ENCODE results near the gene TAF11. TPM values are rescaled to one million over a fixed set of nuclear protein-coding genes. Genes with fewer than 3 reads are reported as not detected.
"Not testable (repeated sequence)": the region's sequence is repeated elsewhere in the genome, so short reads cannot be mapped to it uniquely, and the experiment has no call there.

The TAF11 gene
- total RNA-seq, 1 donor from 2014 or later: 27.1 TPM

DNA sequence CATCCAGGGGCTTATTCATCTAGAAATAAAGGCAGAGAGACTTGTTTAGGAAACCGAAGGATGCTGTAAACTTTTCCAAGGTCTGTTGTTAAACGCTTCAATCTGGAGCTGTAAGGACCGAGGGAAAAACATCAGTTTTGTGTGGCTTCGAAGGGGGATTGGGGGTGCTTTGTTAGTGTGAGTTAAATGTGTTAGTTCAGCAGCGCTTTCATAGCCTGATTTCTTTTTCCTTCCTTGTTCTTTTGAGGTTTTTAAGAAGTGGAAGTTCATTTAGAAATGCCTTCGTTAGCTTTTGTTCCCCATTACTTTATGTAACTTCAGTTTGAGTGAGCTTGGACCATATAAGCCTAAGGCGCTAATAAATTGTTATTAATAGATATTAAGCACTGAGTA is 2.7 kb upstream of the TAF11 start:
- H3K4me1 ChIP-seq (ENCODE audit: control insufficient read depth in 3 of 3, insufficient read depth in 3 of 3, low read length in 3 of 3): peaks cover 7 to 28% (median 13%) of the 10 kb centered on the region in 3 donors
- no peak overlapping the region for H3K27ac ChIP-seq (ENCODE audit: low read depth, low read length)
- no peaks in the 10 kb centered on the region for H3K9me3 ChIP-seq (ENCODE audit: control insufficient read depth in 3 of 3, low read length in 3 of 3)
- H3K9ac ChIP-seq (ENCODE audit: low read depth in 1 of 3, low read length in 3 of 3): peak overlapping the region; percentile 59 to 81 (median 69)
- H3K4me3 ChIP-seq (ENCODE audit: low read length in 3 of 3): peak overlapping the region; percentile 75 to 97 (median 90)
- no peaks in the 10 kb centered on the region for H3K27me3 ChIP-seq (ENCODE audit: control insufficient read depth in 3 of 3, insufficient read depth in 3 of 3, low read length in 3 of 3)
- H3K36me3 ChIP-seq (ENCODE audit: control insufficient read depth in 3 of 3, insufficient read depth in 3 of 3, low read length in 3 of 3): peaks cover 0 to 3% (median 0%) of the 10 kb centered on the region in 3 donors

DNA sequence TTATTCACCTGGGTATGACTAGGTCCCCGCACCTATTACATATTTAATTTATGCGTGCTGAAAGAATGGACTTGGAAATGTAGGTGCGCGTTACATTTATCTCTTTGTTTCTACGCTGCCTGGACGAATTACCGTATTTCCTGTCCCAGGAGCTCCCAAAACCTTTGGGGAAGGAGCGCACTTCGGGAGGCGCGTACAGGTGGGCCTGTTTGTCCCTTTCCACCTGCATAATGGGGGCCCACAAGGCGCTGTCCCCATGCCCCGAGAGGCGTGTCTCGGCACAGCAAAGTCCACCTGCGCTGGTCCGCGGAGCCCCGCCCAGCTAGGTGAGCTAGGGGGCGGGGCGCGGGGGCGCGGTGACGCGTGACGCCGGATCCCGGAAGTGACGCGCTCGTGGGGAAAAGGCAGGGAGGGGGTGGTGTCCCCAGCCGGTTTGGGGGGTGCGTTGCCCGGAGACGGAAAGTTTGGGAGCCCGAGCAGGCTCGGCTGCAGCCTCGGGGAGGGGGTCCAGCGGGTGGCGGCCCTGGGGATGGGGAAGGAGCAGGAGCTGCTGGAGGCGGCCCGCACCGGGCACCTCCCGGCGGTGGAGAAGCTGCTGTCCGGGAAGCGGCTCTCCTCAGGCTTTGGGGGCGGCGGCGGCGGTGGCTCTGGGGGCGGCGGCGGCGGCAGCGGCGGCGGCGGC is 1.2 kb upstream of the TAF11 start, which contains the start of gene ANKS1A:
ANKS1A (plus strand) TSS at position 382 of the 682 bp plus-strand sequence; CDS start at position 530, 148 bp downstream.
- no peaks in the 10 kb centered on the region for H3K27me3 ChIP-seq (ENCODE audit: control insufficient read depth in 3 of 3, insufficient read depth in 3 of 3, low read length in 3 of 3)
- peak within 1 kb of the TSS; percentile 90 to 100 (median 97) for H3K4me3 ChIP-seq (ENCODE audit: low read length in 3 of 3)
- no peaks in the 10 kb centered on the region for H3K9me3 ChIP-seq (ENCODE audit: control insufficient read depth in 3 of 3, low read length in 3 of 3)
- H3K36me3 ChIP-seq (ENCODE audit: control insufficient read depth in 3 of 3, insufficient read depth in 3 of 3, low read length in 3 of 3): peaks cover 0 to 8% (median 3%) of the 10 kb centered on the region in 3 donors
- peaks cover 7 to 28% (median 13%) of the 10 kb centered on the region in 3 donors for H3K4me1 ChIP-seq (ENCODE audit: control insufficient read depth in 3 of 3, insufficient read depth in 3 of 3, low read length in 3 of 3)
- peak within 1 kb of the TSS; percentile 92 for H3K27ac ChIP-seq (ENCODE audit: low read depth, low read length)
- H3K9ac ChIP-seq (ENCODE audit: low read depth in 1 of 3, low read length in 3 of 3): peak within 1 kb of the TSS; percentile 90 to 99 (median 96)

DNA sequence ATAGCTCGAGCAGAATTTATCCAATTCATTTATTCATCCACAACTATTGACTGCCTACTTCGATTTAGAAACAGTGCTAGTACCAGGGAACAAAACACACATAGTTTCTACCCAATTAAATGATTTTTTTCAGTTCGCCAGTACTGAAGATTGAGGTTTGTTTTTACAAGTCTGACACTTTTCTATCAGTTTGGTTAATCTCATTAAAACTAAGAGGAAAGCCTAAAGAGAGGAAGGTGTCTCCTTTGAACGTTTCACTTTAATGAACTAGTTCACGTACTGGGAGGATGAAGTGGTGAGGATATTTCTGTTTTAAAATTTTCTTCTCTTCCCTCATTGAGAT is 643 bp upstream of the TAF11 start:
- Histone ChIP-seq H3K36me3 (ENCODE audit: control insufficient read depth in 3 of 3, insufficient read depth in 3 of 3, low read length in 3 of 3) (peaks cover 0 to 8% (median 3%) of the 10 kb centered on the region in 3 donors), H3K9ac (ENCODE audit: low read depth in 1 of 3, low read length in 3 of 3) (peak overlapping the region; percentile 90 to 99 (median 96)), H3K4me3 (ENCODE audit: low read length in 3 of 3) (peak overlapping the region; percentile 90 to 100 (median 97)), H3K9me3 (ENCODE audit: control insufficient read depth in 3 of 3, low read length in 3 of 3) (no peaks in the 10 kb centered on the region), H3K4me1 (ENCODE audit: control insufficient read depth in 3 of 3, insufficient read depth in 3 of 3, low read length in 3 of 3) (peaks cover 7 to 28% (median 13%) of the 10 kb centered on the region in 3 donors), H3K27me3 (ENCODE audit: control insufficient read depth in 3 of 3, insufficient read depth in 3 of 3, low read length in 3 of 3) (no peaks in the 10 kb centered on the region), H3K27ac (ENCODE audit: low read depth, low read length) (peak overlapping the region; percentile 92)

DNA sequence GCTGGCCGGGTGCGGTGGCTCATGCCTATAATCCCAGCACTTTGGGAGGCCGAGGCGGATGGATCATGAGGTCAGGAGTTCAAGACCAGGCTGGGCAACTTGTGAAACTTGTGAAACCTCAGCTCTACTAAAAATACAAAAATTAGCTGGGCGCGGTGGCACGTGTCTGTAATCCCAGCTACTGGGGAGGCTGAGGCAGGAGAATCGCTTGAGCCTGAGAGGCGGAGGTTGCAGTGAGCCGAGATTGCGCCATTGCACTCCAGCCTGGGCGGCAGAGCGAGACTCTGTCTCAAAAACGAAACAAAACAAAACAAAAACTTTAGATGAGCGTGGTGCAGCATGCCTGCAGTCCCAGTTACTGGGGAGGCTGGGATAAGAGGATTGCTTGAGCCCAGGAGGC is 2.0 kb downstream of the TAF11 start:
- not testable (repeated sequence) for H3K36me3 ChIP-seq (ENCODE audit: control insufficient read depth in 3 of 3, insufficient read depth in 3 of 3, low read length in 3 of 3); H3K9me3 ChIP-seq (ENCODE audit: control insufficient read depth in 3 of 3, low read length in 3 of 3); H3K4me3 ChIP-seq (ENCODE audit: low read length in 3 of 3); H3K27me3 ChIP-seq (ENCODE audit: control insufficient read depth in 3 of 3, insufficient read depth in 3 of 3, low read length in 3 of 3); H3K9ac ChIP-seq (ENCODE audit: low read depth in 1 of 3, low read length in 3 of 3); H3K27ac ChIP-seq (ENCODE audit: low read depth, low read length)
- H3K4me1 ChIP-seq (ENCODE audit: control insufficient read depth in 3 of 3, insufficient read depth in 3 of 3, low read length in 3 of 3): peaks cover 7 to 25% (median 11%) of the 10 kb centered on the region in 3 donors

DNA sequence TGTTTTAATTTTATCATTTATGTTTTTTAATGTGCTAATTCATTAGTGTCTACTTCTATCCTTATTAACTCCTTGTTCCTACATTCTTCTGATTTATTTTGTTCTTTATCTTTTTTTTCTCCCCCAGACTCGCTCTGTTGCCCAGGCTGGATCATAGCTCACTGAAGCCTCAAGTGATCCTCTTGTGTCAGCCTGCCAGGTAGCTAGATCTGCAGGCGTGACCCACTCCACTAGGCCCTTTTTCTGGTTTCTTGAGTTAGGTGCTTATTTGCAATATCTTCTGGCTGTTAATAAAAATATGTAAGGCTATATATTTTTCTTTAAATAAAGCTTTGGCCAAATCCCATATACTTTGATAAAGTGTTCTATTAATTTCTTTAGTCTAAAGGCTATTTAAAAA is 2.8 kb downstream of the TAF11 start:
- Histone ChIP-seq H3K9ac (ENCODE audit: low read depth in 1 of 3, low read length in 3 of 3) (no peak overlapping the region), H3K4me1 (ENCODE audit: control insufficient read depth in 3 of 3, insufficient read depth in 3 of 3, low read length in 3 of 3) (peaks cover 0 to 20% (median 7%) of the 10 kb centered on the region in 3 donors), H3K27ac (ENCODE audit: low read depth, low read length) (no peak overlapping the region), H3K9me3 (ENCODE audit: control insufficient read depth in 3 of 3, low read length in 3 of 3) (no peaks in the 10 kb centered on the region), H3K27me3 (ENCODE audit: control insufficient read depth in 3 of 3, insufficient read depth in 3 of 3, low read length in 3 of 3) (no peaks in the 10 kb centered on the region), H3K36me3 (ENCODE audit: control insufficient read depth in 3 of 3, insufficient read depth in 3 of 3, low read length in 3 of 3) (peaks cover 0 to 12% (median 6%) of the 10 kb centered on the region in 3 donors), H3K4me3 (ENCODE audit: low read length in 3 of 3) (no peak overlapping the region)

DNA sequence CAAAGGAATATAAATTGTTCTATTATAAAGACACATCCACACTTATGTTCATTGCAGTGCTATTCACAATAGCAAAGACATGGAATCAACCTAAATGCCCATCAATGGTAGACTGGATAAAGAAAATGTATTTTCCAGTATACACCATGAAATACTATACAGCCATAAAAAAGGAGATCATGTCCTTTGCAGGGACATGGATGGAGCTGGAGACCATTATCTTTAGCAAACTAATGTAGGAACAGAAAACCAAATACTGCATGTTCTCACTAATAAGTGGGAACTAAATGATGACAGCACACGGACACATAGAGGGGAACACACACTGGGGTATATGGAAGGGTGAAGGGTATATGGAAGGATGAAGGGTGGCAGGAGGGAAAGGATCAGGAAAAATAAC is 3.8 kb downstream of the TAF11 start:
- not testable (repeated sequence) for H3K9me3 ChIP-seq (ENCODE audit: control insufficient read depth in 3 of 3, low read length in 3 of 3); H3K27me3 ChIP-seq (ENCODE audit: control insufficient read depth in 3 of 3, insufficient read depth in 3 of 3, low read length in 3 of 3); H3K4me3 ChIP-seq (ENCODE audit: low read length in 3 of 3); H3K9ac ChIP-seq (ENCODE audit: low read depth in 1 of 3, low read length in 3 of 3); H3K27ac ChIP-seq (ENCODE audit: low read depth, low read length)
- Histone ChIP-seq H3K36me3 (ENCODE audit: control insufficient read depth in 3 of 3, insufficient read depth in 3 of 3, low read length in 3 of 3) (peaks cover 0 to 19% (median 13%) of the 10 kb centered on the region in 3 donors), H3K4me1 (ENCODE audit: control insufficient read depth in 3 of 3, insufficient read depth in 3 of 3, low read length in 3 of 3) (peaks cover 0 to 20% (median 7%) of the 10 kb centered on the region in 3 donors)

DNA sequence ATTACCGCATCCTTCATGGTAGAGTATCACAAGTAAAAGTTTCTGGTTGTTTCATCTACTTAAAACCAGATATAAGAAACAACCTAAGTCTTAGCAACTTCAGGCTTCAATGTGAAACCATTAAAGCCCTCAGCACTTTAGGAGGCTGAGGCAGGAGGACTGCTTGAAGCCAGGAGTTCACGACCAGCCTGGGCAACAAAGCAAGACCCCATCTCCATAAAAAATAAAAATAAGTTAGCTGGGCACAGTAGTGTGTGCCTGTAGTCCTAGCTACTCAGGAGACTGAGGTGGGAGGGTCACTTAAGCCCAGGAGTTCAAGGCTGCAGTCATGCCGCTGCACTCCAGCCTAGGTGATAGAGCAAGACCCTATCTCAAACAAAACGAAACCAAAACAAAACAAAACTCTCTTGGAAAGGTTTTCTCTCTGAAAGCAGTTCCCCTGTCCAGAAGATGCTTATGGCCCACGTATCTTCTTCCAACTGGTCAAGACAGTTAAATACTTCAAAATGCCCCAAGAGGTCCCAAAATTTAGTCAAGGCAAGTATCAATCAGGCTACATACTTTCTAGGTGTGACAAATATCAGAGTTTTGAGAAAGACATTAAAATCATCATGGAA is 9.9 kb downstream of the TAF11 start:
- H3K27ac ChIP-seq (ENCODE audit: low read depth, low read length): no peak overlapping the region
- no peaks in the 10 kb centered on the region for H3K4me1 ChIP-seq (ENCODE audit: control insufficient read depth in 3 of 3, insufficient read depth in 3 of 3, low read length in 3 of 3)
- no peak overlapping the region for H3K4me3 ChIP-seq (ENCODE audit: low read length in 3 of 3)
- peaks cover 9 to 48% (median 40%) of the 10 kb centered on the region in 3 donors for H3K36me3 ChIP-seq (ENCODE audit: control insufficient read depth in 3 of 3, insufficient read depth in 3 of 3, low read length in 3 of 3)
- H3K9me3 ChIP-seq (ENCODE audit: control insufficient read depth in 3 of 3, low read length in 3 of 3): no peaks in the 10 kb centered on the region
- no peak overlapping the region for H3K9ac ChIP-seq (ENCODE audit: low read depth in 1 of 3, low read length in 3 of 3)
- H3K27me3 ChIP-seq (ENCODE audit: control insufficient read depth in 3 of 3, insufficient read depth in 3 of 3, low read length in 3 of 3): no peaks in the 10 kb centered on the region

DNA sequence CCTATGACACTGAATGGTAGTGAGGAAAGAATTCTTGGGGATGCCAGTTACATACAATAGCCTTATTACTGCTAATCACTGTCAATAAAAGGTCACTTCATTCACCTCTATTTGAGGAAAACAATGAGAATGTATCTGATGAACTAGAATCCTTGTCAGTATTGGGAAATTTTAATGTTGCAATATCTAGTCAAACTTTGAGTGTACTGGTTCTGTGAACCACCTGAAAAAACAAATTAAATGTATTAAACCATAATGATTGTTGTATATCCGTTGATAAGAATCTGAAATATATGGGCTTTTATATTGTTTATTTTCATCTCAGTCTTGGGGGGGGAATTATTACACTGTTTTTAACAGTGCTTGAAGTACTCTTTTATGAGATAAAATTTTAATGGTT is 10.6 kb downstream of the TAF11 start:
- Histone ChIP-seq H3K9me3 (ENCODE audit: control insufficient read depth in 3 of 3, low read length in 3 of 3) (no peaks in the 10 kb centered on the region), H3K27ac (ENCODE audit: low read depth, low read length) (no peak overlapping the region), H3K4me1 (ENCODE audit: control insufficient read depth in 3 of 3, insufficient read depth in 3 of 3, low read length in 3 of 3) (no peaks in the 10 kb centered on the region), H3K9ac (ENCODE audit: low read depth in 1 of 3, low read length in 3 of 3) (no peak overlapping the region), H3K36me3 (ENCODE audit: control insufficient read depth in 3 of 3, insufficient read depth in 3 of 3, low read length in 3 of 3) (peaks cover 16 to 56% (median 47%) of the 10 kb centered on the region in 3 donors), H3K27me3 (ENCODE audit: control insufficient read depth in 3 of 3, insufficient read depth in 3 of 3, low read length in 3 of 3) (no peaks in the 10 kb centered on the region), H3K4me3 (ENCODE audit: low read length in 3 of 3) (no peak overlapping the region)

DNA sequence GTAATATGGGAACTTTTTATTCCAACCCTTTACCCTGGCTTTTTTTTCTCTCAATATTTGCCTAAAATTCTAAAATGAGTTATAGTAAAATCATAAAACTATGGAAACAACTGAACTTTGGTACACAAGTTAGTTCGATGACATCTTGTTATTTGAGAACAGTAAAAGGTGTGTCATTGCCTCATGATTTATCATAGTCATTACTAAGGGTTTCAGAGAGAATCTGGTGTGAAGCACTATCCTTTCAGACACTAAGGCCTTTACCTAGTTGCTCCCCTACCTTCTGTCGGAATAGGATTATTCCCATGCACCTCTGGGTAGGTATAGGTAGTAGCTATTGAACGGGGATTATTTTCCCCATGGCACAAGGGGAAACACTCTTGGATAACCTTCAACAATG is 11.4 kb downstream of the TAF11 start:
- H3K4me3 ChIP-seq (ENCODE audit: low read length in 3 of 3): no peak overlapping the region
- H3K4me1 ChIP-seq (ENCODE audit: control insufficient read depth in 3 of 3, insufficient read depth in 3 of 3, low read length in 3 of 3): no peaks in the 10 kb centered on the region
- no peaks in the 10 kb centered on the region for H3K9me3 ChIP-seq (ENCODE audit: control insufficient read depth in 3 of 3, low read length in 3 of 3)
- H3K27me3 ChIP-seq (ENCODE audit: control insufficient read depth in 3 of 3, insufficient read depth in 3 of 3, low read length in 3 of 3): no peaks in the 10 kb centered on the region
- H3K36me3 ChIP-seq (ENCODE audit: control insufficient read depth in 3 of 3, insufficient read depth in 3 of 3, low read length in 3 of 3): peaks cover 24 to 63% (median 55%) of the 10 kb centered on the region in 3 donors
- no peak overlapping the region for H3K9ac ChIP-seq (ENCODE audit: low read depth in 1 of 3, low read length in 3 of 3)
- H3K27ac ChIP-seq (ENCODE audit: low read depth, low read length): no peak overlapping the region

All from skeletal muscle tissue (tissue), 4 donors.